ENCODE measurements around the gene SLC12A5. TPM values are rescaled to one million over a fixed set of nuclear protein-coding genes. Genes with fewer than 3 reads are reported as not detected.

The SLC12A5 gene
- total RNA-seq, 4 donors from 2014 or later: 0.19 TPM; not detected in 3

DNA sequence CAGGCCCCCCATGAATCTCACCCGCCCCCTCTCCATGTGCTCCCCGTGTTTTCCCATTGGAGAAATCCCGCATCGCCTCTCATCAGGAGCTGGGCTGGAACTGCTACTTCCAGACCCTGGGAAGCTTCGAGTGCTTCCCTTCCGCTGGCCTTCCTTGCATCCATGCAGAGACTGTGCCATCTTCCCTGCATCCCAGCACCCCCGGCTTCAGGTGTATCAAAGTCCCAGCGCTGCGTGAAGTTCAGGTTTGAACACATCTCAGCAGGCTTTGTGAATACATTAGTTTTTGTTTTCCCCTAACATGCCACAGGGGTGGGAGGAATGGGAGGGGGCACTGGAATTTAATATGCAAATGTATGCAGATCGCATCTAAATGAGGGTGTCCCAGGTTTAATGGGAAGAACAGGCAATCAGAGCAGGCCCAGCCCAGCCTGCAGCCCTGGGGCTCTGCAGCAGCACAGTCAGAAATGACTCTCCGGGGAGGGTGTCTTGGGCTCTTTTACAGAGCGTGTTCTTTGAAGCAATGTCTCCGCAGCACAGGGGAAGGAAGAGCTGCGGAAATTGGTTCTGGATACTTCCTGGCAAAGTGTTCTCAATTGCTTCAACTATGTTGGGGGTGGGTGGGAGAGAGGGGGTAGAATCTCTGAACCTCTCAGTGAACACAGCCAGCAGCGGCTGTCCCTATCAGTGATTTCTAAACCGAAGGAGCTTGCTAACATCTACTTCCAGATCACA is 28.6 kb upstream of the SLC12A5 start:
- TF ChIP-seq, protein P1, sequence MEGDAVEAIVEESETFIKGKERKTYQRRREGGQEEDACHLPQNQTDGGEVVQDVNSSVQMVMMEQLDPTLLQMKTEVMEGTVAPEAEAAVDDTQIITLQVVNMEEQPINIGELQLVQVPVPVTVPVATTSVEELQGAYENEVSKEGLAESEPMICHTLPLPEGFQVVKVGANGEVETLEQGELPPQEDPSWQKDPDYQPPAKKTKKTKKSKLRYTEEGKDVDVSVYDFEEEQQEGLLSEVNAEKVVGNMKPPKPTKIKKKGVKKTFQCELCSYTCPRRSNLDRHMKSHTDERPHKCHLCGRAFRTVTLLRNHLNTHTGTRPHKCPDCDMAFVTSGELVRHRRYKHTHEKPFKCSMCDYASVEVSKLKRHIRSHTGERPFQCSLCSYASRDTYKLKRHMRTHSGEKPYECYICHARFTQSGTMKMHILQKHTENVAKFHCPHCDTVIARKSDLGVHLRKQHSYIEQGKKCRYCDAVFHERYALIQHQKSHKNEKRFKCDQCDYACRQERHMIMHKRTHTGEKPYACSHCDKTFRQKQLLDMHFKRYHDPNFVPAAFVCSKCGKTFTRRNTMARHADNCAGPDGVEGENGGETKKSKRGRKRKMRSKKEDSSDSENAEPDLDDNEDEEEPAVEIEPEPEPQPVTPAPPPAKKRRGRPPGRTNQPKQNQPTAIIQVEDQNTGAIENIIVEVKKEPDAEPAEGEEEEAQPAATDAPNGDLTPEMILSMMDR (IDR thresholded peaks at IDR 0.05): no peak
- ATAC-seq (ENCODE audit: low FRiP score) (no peak), DNase-seq (ENCODE audit: low spot score) (no peak)

DNA sequence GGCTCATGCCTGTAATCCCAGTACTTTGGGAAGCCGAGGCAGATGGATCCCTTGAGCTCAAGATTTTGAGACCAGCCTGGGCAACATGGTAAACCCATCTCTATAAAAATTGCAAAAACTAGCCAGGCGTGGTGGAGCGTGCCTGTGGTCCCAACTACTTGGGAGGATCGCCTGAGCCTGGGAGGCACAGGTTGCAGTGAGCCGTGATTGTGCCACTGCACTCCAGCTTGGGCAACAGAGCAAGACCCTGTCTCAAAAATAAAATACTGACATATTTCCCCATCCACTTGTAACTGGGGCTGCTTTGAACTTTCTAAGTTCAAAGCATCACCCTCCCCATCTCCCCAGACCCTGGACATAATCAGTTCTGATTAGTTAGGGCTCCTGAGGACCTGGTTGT is 27.5 kb upstream of the SLC12A5 start:
- DNase-seq (ENCODE audit: low spot score): no peak
- TF ChIP-seq, protein P1 (IDR thresholded peaks at IDR 0.05): no peak

DNA sequence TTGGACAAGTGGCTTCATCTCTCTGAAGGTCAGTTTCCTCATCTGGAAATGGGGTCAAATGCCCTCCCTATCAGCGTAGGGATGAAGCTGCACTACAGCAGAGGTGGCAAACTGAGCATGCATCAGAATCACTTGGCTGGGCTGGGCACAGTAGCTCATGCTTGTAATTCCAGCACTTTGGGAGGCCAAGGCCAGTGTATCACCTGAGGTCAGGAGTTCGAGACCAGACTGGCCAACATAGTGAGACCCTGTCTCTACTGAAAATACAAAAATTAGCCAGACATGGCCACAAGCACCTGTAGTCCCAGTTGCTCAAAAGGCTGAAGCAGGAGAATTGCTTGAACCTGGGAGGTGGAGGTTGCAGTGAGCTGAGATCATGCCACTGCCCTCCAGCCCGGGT is 27.0 kb upstream of the SLC12A5 start:
- DNase-seq (ENCODE audit: low spot score) (no peak), ATAC-seq (ENCODE audit: low FRiP score) (no peak)
- TF ChIP-seq, protein P1 (IDR thresholded peaks at IDR 0.05): no peak

More for the DNA sequence above, 27.5 kb upstream of the SLC12A5 start:
- ATAC-seq (ENCODE audit: low FRiP score): no peak

DNA sequence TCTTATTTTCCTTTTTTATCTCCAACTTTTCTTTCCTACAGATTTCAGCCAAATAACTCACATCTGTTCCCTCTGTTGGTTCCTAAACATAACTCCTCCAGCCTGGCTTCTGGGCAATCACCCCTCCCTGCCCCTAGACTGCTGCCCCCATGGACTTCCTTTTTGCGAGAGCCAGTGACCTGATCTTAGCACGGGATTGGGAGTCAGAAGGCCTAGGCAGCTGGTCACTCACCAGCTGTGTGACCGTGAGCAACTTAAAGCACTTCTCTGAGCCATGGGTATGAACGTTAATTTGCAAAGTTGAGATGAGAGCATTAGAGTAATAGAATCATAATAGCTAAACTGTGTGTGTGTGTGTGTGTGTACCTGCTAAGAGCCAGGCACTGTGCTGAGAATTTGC is 24.8 kb upstream of the SLC12A5 start:
- DNase-seq (ENCODE audit: low spot score) (no peak), ATAC-seq (ENCODE audit: low FRiP score) (no peak)
- TF ChIP-seq, protein P1 (IDR thresholded peaks at IDR 0.05): no peak

DNA sequence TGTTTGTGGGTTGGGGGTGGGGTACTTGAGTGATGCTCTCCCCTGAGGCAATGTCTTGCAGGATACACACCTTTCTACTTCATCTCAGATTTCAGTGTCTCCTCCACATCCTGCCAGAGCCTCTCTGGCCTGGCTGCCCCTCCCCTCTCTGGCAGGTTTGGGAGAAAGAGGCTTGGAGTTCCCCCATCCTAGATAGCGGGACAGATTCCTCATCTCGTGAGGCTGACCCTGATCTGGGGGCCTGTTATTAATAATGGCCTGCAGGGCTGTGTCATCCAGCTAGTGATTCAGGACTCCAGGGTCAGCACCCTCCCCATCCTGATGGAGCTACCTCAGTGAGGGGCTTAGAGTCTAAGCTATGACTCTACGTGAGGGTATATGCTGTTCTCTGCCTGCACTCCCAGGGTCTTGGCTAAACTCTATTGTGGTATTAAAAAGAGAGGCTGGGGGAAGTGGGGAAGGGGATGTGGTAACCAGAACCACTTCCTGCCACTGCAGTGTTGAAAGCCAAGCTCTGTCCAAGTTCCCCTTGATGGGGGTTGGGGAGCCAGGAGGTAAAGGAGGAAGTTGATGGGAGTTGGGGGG is 24.0 kb upstream of the SLC12A5 start:
- DNase-seq (ENCODE audit: low spot score) (no peak), ATAC-seq (ENCODE audit: low FRiP score) (peak; percentile 41)
- TF ChIP-seq, protein P1 (IDR thresholded peaks at IDR 0.05): no peak

DNA sequence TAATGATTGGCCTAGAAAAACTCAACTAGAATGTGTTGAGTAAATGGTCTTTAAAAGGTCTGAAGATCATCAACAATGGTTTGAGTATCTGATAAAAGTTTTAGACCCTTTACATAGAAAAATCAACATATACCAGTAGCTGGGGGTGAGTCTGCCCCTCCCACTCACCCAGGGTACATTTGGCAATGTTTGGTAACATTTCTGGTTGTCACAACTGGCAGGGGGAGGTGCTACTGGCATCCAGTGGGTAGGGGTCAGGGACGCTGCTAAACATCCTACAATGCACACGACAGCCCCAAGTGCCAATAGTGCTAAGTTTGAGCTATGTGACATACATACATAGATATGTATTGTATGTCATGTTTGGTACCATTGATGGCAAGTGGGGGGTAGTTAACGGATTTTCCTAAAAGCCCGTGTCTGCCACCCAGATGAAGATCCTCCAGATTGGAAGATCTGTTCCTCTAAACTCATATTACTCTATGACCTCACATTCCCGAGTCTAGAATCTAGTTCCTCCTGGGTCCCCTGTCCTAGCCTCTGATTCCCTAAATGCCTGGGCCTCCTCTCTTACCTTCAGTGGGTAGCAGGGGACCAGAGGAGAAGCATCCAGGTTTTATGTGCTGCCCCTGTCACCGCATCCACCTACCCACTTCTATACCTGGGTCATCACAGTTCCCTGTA is 22.9 kb upstream of the SLC12A5 start:
- TF ChIP-seq, protein P1 (IDR thresholded peaks at IDR 0.05): no peak
- DNase-seq (ENCODE audit: low spot score) (no peak), ATAC-seq (ENCODE audit: low FRiP score) (no peak)
